Daoy (cell line): ENCODE results near the gene NFKBIZ. TPM values are rescaled to one million over a fixed set of nuclear protein-coding genes. Genes with fewer than 3 reads are reported as not detected.

Experiments used
- DNase-seq: peaks from one replicate; pipeline ENCODE4 v3.0.0-alpha.2; 2015; ENCODE audit warnings: low read depth
- total RNA-seq: library from RNA; depleted of rRNA; stranded (reverse); fragments of >200 nt; shearing (Covaris generic); gene quantifications from 2 replicates; pipeline ENCODE4 v1.2.3, GENCODE V29; 2014

Gene NFKBIZ
- total RNA-seq, 1 experiment from 2014 or later = 23.2 TPM

GRCh38 chr3:101825904-101826445 lies 23.3 kb upstream of the NFKBIZ start:
- DNase-seq = no peak

- DNase-seq = peak; percentile 90
Observed at GRCh38 chr3:101827211-101828174, 21.8 kb upstream of the NFKBIZ start.

GRCh38 chr3:101828276-101828675 lies 21.0 kb upstream of the NFKBIZ start:
- no peak for DNase-seq

- peak; percentile 66 for DNase-seq
Observed at GRCh38 chr3:101828691-101829436, 20.4 kb upstream of the NFKBIZ start.

- no peak for DNase-seq
Observed at GRCh38 chr3:101829437-101829830, 19.9 kb upstream of the NFKBIZ start.

- DNase-seq = no peak
Observed at GRCh38 chr3:101829874-101830273, 19.4 kb upstream of the NFKBIZ start.

- DNase-seq = no peak
Observed at GRCh38 chr3:101833446-101833974, 15.8 kb upstream of the NFKBIZ start.

GRCh38 chr3:101835676-101836075 lies 13.6 kb upstream of the NFKBIZ start:
- DNase-seq = no peak

GRCh38 chr3:101836160-101836559 lies 13.2 kb upstream of the NFKBIZ start:
- no peak for DNase-seq

- DNase-seq = peak; percentile 41
Observed at GRCh38 chr3:101836652-101837598, 12.4 kb upstream of the NFKBIZ start.

GRCh38 chr3:101838691-101839090 lies 10.6 kb upstream of the NFKBIZ start:
- no peak for DNase-seq

GRCh38 chr3:101840066-101840465 lies 9.2 kb upstream of the NFKBIZ start:
- no peak for DNase-seq

GRCh38 chr3:101842245-101842934 lies 6.9 kb upstream of the NFKBIZ start:
- peak; percentile 58 for DNase-seq

GRCh38 chr3:101842935-101843330 lies 6.4 kb upstream of the NFKBIZ start:
- DNase-seq = no peak

GRCh38 chr3:101845425-101845824 lies 3.9 kb upstream of the NFKBIZ start:
- no peak for DNase-seq

GRCh38 chr3:101846709-101847108 lies 2.6 kb upstream of the NFKBIZ start:
- no peak for DNase-seq

GRCh38 chr3:101847328-101847727 lies 2.0 kb upstream of the NFKBIZ start:
- no peak for DNase-seq

- no peak for DNase-seq
Observed at GRCh38 chr3:101848326-101848725, 988 bp upstream of the NFKBIZ start.

- peak; percentile 55 for DNase-seq
Observed at GRCh38 chr3:101849714-101850245, 466 bp downstream of the NFKBIZ start.
